T-helper 2 cell (primary cell): ENCODE measurements around the gene ABCC1.
"Not testable (repeated sequence)": the region's sequence is repeated elsewhere in the genome, so short reads cannot be mapped to it uniquely, and the experiment has no call there.

Source experiments
- DNase-seq, 5 experiments: peaks; one replicate each; pipeline versions ENCODE4 v3.0.0 to v3.0.0-alpha.2; 2012 to 2022
- total RNA-seq, 2 donors: gene quantifications; one replicate each; lab custom pipeline; 2026; lab: John Stamatoyannopoulos, UW

ABCC1 gene
- total RNA-seq: 157 to 168 reads per million in 2 donors

GRCh38 chr16:15949210-15950160 is at the start of gene ABCC1:
ABCC1 (plus strand) TSS chr16:15949616; CDS start chr16:15949752, 136 bp downstream.
- peak; percentile 32 to 75 (median 49) for DNase-seq

- DNase-seq: no peak
Observed at GRCh38 chr16:15900357-15900756, 49.1 kb upstream of the ABCC1 start.

GRCh38 chr16:15900901-15901500 is 48.4 kb upstream of the ABCC1 start:
- DNase-seq: no peak

GRCh38 chr16:15903960-15904359 is 45.5 kb upstream of the ABCC1 start:
- no peak for DNase-seq

DNA sequence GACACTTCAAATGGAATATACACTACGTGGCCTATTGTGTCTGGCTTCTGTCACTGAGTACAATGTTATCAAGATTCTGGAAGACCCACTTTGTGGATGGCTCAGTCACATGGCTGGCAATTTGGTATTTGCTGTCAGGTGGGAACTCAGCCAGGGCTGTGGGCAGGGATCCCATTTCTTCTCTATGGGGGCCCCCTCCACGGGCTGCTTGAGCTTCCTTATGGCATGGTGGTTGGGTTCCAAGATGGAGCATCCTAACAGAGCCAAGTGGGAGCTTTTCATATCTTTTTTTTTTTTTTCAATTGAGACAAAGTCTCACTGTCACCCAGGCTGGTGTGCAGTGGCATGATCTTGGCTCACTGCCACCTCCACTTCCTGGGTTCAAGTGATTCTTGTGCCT is 43.0 kb upstream of the ABCC1 start:
- DNase-seq: no peak

DNA sequence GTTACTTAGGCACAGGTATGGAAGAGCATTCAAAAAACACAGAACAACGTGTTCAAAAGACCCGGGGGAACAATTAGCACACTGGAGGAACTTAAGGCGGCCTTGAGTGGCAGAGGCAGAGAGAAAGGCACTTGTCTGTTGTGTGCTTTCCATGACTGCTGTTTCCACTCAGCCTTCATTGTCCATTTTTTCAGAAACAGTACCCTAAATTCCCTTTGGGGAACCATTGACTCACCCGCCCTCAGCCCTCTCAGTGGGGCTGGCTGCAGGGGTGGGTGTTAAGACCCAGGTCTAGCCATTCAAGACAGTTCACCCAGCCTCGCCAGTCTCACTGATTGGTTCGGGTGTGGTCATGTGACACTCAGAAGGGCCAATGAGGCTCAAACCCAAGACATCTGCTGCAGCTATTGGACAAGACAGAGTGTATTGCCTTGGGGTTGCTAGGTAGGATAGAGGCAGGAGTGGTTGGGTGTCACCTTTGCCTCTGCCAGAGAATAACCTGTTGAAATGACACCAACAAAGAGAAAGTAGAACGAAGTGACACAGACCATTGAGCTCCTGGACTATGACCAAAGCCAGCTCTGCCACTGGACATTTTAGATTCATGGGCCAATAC is 41.4 kb upstream of the ABCC1 start:
- DNase-seq: peak in 3 of 5 experiments; percentile 1 to 70 (median 7)

DNA sequence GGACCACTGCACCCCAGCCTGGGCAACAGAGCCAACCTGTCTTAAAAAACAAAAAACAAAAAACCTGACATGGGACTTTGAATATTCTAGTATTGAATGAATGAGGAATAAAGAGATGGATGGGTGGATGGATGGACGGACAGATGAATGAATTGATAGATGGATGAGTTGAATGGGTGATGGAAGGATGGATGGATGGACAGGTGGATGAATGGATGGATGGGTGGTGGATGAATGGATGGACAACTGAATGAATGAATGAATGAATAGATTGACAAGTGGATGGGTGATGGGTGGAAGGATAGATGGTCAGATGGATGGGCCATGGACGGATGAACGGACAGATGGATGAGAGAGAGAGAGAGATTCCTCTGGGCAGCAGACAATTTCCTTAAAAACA is 38.2 kb upstream of the ABCC1 start:
- DNase-seq: no peak

- DNase-seq: no peak
Observed at GRCh38 chr16:15913046-15913698, 36.2 kb upstream of the ABCC1 start.

DNA sequence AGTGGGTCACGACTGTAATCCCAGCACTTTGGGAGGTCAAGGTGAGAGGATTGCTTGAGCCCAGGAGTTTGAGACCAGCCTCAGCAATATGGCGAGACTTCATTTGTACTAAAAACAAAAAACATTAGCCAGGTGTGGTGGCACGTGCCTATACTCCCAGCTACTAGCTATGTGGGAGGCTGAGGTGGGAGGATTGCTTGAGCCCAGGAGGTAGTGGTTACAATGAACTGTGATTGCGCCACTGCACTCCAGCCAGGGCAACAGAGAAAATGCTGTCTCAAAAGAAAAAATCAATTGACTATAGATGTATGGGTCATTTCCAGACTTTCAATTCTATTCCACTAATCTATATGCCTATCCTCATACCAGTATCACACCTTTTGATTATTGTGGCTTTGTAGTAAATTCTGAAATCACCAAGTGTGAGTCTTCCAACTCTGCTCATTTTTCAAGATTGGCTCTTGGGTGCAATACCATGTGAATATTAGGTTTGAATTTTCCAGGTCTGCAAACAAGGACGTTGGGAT is 33.8 kb upstream of the ABCC1 start:
- DNase-seq: no peak

- DNase-seq: no peak
Observed at GRCh38 chr16:15916323-15916722, 33.1 kb upstream of the ABCC1 start.

DNA sequence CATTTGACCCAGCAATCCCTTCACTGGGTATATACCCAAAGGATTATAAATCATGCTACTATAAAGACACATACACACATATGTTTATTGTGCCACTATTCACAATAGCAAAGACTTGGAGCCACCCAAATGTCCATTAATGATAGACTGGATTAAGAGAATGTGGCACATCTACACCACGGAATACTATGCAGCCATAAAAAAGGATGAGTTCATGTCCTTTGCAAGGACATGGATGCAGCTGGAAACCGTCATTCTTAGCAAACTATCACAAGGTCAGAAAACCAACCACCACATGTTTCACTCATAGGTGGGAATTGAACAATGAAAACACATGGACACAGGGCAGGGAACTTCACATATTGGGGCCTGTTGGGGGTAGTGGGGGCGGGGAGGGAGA is 31.1 kb upstream of the ABCC1 start:
- not testable (repeated sequence) for DNase-seq

DNA sequence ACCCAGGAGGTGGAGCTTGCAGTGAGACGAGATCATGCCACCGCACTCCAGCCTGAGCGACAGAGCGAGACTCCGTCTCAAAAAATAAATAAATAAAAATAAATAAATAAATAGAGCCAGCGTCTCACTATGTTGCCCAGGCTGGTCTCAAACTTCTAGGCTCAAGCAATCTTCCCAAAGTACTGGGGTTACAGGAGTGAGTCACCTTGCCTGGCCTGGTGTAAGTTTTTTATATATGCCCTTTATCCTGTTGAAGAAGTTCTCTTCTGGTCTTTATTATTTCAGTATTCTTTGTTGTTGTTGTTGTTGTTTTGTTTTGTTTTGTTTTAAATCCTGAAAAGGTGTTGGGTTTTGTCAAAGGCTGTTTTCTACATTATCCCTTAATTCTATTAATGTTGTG is 30.1 kb upstream of the ABCC1 start:
- no peak for DNase-seq

DNA sequence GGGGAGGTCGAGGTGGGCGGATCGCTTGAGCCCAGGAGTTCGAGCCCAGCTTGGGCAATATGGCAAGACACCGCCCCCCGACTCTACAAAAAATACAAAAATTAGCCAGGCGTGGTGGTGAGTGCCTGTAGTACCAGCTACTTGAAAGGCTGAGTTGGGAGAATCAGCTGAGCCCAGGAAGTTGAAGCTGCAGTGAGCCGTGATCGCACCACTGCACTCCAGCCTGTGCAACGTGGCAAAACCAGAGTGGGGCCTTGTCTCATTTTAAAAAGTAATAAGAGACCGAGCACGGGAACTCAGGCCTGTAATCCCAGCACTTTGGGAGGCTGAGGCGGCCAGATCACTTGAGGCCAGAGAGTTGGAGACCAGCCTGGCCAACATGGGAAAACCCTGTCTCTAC is 24.4 kb upstream of the ABCC1 start:
- no peak for DNase-seq

DNA sequence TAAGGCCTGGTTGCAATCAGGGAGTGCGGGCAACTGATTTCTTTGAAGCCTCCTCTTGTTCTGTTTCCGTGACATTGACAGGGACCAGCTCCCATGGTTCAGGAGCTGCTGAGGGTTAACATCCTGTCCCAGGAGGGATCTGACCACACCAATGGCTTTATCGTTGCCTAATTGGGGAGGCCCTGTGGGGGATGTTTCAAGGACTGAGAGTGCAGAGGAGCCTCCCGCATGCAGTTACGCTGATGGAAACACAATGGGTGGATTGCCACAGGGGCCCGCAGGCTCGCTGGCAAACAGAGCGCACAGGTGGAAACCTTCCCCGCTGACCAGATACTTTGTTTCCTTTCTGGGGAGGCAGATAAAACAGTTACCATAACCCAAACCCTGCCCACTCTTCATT is 23.8 kb upstream of the ABCC1 start:
- DNase-seq: no peak

- DNase-seq: no peak
Observed at GRCh38 chr16:15928261-15929104, 20.9 kb upstream of the ABCC1 start.

DNA sequence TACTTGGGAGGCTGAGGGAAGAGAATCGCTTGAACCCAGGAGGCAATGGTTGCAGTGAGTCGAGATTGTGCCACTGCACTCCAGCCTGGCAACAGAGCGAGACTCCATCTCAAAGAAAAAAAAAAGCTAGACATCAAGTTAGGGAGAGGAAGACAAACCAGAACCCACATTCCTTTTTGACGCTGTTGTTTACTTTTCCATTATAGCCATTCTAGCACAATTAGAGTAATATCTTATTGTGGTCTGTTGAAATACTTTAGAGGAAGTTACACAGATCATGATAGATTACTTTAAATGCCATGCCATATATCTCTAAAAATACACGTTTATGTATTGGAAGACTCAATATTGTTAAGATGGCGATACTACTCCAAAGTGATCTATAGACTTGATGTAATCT is 16.5 kb upstream of the ABCC1 start:
- DNase-seq: no peak

GRCh38 chr16:15933781-15934180 is 15.6 kb upstream of the ABCC1 start:
- DNase-seq: no peak

DNA sequence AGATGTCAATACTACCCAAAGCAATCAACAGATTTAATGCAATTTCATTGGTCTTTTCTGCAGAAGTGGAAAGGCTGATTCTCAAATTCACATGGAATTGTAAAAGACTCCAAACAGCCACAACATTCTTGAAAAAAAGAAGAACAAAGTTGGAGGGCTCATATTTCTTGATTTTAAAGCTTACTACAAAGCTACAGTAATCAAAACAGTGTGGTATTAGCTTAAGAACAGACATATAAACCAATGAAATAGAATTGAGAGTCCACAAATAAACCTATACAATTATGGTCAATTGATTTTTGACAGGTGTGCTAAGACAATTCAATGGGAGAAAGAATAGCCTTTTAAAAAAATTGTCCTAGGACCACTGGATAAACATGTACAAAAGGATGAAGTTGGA is 14.4 kb upstream of the ABCC1 start:
- no peak for DNase-seq

DNA sequence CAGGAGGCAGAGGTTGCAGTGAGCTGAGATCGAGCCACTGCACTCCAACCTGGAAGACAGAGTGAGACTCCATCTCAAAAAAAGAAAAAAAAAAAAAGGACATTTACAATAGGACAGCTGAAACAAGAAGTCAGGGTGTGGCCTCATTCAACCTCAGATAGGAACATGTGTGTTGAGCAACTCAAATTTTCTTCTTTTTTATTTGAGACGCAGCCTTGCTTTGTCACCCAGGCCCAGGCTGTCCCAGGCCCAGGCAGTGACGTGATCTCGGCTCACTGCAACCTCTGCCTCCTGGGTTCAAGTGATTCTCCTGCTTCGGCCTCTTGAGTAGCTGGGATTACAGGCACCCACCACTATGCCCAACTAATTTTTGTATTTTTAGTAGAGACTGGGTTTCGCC is 12.6 kb upstream of the ABCC1 start:
- DNase-seq: not testable (repeated sequence)

GRCh38 chr16:15942931-15943690 is 6.3 kb upstream of the ABCC1 start:
- DNase-seq: no peak
